ENCODE measurements around the gene PRPF38B.
A peak's percentile ranks its signal among the peaks of the same experiment; 100 is the strongest.

The PRPF38B gene

DNA sequence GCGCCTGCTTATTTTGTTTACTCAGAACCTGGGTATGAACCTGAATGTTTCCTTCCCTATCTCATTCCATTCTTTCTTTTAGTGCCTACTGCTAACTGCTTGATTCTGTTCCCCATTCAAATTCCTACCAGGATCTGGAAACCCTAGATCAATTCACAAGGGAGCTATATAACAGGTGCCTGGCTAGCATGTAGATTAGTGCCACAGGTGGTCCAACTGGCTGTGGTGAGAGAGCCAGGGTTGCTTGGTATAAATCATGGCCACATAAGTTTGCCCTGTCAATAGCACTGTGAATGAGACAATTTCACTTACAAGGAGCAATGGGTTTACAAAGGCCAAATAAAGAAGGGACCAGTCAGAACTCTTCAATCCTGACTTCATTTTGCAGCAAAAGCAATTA lies 6.6 kb upstream of the PRPF38B start:
- intact Hi-C loops (cut with DNase I; ENCODE audit: low total_unique reads): no loop called here
- DNase-seq: no peak
- Histone ChIP-seq H3K27me3 (no peaks in the 10 kb centered on the region), H3K36me3 (no peaks in the 10 kb centered on the region), H3K9me3 (no peaks in the 10 kb centered on the region), H3K4me3 (no peak overlapping the region), H3K4me1 (peaks cover 0 to 11% (median 0%) of the 10 kb centered on the region in 4 donors), H3K27ac (no peak overlapping the region)
- no peak for TF ChIP-seq CTCF (IDR thresholded peaks at IDR 0.05)

DNA sequence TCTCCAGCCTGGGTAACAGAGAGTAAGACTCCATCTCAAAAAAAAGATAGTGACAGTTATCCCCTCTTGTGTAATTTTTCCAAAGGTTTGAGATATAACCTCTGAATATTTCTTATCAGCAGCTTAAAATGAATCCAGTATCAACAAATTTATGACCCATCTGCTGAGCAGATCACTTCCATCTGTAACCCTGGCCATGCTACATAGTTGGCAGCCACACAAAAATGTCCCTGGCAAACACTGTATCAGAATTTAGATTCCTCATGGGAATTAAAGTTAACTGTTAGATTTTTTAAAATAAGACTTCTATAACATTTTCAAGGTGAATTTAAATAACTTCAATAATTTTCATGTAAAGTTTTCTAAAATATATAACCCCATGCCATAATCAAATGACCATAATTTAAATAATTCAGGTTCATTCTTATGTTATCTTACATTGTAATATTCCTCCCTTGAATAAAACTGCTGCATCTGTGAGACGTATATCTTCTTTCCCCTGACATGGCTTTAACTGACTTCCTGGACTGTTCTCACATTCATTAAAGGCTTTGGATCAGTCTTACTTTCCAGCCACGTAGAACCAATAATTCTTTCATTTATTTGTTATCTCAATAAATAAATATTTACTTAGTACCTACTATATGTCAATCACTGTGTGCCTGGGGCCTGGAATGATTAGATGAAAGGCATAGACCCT lies 5.3 kb upstream of the PRPF38B start:
- no peak overlapping the region for H3K4me3 ChIP-seq
- H3K9me3 ChIP-seq: no peaks in the 10 kb centered on the region
- no peak overlapping the region for H3K27ac ChIP-seq
- intact Hi-C loops (cut with DNase I; ENCODE audit: low total_unique reads): no loop called here
- peaks cover 0 to 17% (median 8%) of the 10 kb centered on the region in 4 donors for H3K4me1 ChIP-seq
- no peaks in the 10 kb centered on the region for H3K27me3 ChIP-seq
- no peaks in the 10 kb centered on the region for H3K36me3 ChIP-seq
- TF ChIP-seq CTCF (IDR thresholded peaks at IDR 0.05): no peak
- no peak for DNase-seq

- Histone ChIP-seq H3K27me3 (no peaks in the 10 kb centered on the region), H3K4me1 (peaks cover 0 to 41% (median 16%) of the 10 kb centered on the region in 4 donors), H3K9me3 (no peaks in the 10 kb centered on the region), H3K4me3 (peak overlapping the region; percentile 79 to 93), H3K36me3 (peaks cover 6 to 7% (median 6%) of the 10 kb centered on the region in 3 donors), H3K27ac (peak overlapping the region; percentile 92 to 98)
- no peak for TF ChIP-seq CTCF (IDR thresholded peaks at IDR 0.05)
- no peak for DNase-seq
- intact Hi-C loops (cut with DNase I; ENCODE audit: low total_unique reads): no loop called here
These were observed 775 bp upstream of the PRPF38B start for GRCh38 chr1:108691128-108691941.

DNA sequence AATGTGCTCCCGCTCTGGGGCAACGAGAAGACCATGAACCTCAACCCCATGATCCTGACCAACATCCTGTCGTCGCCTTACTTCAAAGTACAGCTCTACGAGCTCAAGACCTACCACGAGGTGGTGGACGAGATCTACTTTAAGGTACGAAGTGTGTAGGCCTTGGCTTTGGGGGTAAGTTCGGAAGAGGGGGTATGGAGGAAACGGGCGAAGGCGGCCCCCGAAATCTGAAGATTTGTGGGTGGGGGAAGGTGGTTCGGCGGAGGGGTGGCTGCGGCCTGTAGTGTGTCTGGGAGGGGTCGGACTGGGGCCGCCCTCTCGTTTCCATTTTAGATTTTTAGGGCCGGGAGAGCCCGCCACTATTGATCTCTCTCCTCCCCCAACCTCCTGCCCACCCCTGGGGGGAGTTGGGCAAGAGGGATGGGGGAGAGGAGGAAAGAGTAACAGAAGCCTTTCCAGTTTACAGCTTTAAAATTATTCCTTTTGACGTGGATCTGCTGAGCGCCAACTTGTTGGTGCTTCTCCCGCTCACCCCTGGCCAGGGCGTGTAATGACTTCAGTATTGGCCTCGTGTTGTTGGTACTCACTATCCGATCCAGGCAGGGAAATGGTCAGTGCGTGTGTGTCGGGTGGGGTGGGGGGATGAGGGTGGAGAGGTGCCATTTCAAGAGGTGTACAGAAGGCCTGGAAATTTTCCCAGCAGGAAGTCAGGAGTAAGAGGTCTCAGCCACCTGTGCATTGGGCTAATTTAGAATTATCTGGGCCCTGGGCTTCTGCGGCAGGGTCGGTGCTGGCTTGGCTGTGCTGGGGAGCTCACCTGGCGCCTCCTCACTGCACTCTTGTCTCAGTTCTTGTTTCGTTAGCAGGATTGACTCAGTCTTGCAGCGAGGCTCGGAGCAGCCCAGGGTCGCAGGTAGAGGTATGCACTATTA lies 880 bp downstream of the PRPF38B start:
- Histone ChIP-seq H3K27ac (peak overlapping the region; percentile 92 to 98), H3K4me3 (peak overlapping the region; percentile 79 to 93), H3K27me3 (no peaks in the 10 kb centered on the region), H3K4me1 (peaks cover 0 to 32% (median 16%) of the 10 kb centered on the region in 4 donors), H3K36me3 (peaks cover 19 to 23% (median 21%) of the 10 kb centered on the region in 3 donors), H3K9me3 (no peaks in the 10 kb centered on the region)
- peak; percentile 64 to 69 for DNase-seq
- intact Hi-C loops (cut with DNase I; ENCODE audit: low total_unique reads): loop anchor here (2.0 kb wide), 1 partner anchor 54 kb away; the partner anchor contains the start of gene STXBP3
- peak in 1 of 2 experiments; percentile 12 for TF ChIP-seq CTCF (IDR thresholded peaks at IDR 0.05)

DNA sequence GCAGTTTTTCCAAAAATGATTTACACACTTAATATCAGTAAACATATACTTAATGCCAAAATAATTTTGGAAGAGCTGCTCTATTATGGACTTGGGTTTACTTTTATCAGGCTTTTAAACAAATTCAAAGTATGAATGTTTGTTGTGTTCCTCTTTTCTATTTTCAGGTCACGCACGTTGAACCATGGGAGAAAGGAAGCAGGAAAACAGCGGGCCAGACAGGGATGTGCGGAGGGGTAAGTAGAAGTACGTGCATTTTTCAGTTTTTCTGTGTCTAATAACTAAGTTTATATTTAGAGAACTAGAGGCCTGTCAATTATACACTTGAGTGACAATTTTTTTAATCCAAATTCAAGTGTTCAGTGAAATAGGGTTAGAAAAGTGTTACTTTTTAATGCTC lies 3.4 kb downstream of the PRPF38B start:
- Histone ChIP-seq H3K36me3 (peaks cover 43 to 47% (median 46%) of the 10 kb centered on the region in 3 donors), H3K27ac (no peak overlapping the region), H3K27me3 (no peaks in the 10 kb centered on the region), H3K9me3 (no peaks in the 10 kb centered on the region), H3K4me1 (peaks cover 0 to 32% (median 16%) of the 10 kb centered on the region in 4 donors), H3K4me3 (no peak overlapping the region)
- intact Hi-C loops (cut with DNase I; ENCODE audit: low total_unique reads): no loop called here
- TF ChIP-seq CTCF (IDR thresholded peaks at IDR 0.05): no peak
- no peak for DNase-seq

Data from tibial artery (tissue), 4 donors.